Measurements from ENCODE around the gene TMEM270.
"Not testable (repeated sequence)": the region's sequence is repeated elsewhere in the genome, so short reads cannot be mapped to it uniquely, and the experiment has no call there.

TMEM270 gene

DNA sequence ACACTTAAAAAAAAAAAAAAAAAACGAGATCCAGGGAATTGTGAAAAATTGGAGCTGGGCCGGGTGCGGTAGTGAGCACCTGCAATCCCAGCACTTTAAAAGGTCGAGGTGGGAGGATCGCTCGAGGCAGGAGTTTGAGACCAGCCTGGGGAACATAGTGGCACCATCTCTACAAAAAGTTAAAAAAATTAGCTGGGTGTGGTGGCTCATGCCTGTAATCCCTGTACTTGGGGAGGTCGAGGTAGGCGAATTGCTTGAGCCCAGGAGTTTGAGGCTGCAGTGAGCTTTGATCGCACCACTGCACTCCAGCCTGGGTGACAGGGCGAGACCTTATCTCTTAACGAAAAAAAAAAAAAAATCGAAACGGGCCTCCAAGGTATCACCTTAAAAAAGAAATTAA, 28.2 kb upstream of the TMEM270 start:
- no peak for DNase-seq (ENCODE audit: low read depth, low spot score)

GRCh38 chr7:73833251-73833919, 27.6 kb upstream of the TMEM270 start:
- DNase-seq (ENCODE audit: low read depth, low spot score) = no peak

GRCh38 chr7:73834626-73835191, 26.2 kb upstream of the TMEM270 start:
- DNase-seq (ENCODE audit: low read depth, low spot score) = no peak

DNA sequence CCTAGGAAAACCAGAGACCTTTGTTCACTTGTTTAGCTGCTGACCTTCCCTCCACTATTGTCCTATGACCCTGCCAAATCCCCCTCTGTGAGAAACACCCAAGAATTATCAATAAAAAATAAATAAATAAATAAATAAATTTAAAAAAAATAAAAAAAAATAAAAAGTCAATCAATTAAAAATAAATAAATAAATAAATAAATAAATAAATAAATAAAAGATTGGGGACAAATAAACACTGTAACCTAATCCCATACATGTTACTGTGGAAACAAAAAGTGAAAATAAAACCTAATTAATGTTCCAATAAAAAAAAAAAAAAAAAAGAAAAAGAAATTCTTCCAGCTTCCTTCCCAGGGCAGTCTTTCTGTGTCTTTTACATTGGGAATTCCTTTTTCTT, 23.8 kb upstream of the TMEM270 start:
- not testable (repeated sequence) for DNase-seq (ENCODE audit: low read depth, low spot score)

DNA sequence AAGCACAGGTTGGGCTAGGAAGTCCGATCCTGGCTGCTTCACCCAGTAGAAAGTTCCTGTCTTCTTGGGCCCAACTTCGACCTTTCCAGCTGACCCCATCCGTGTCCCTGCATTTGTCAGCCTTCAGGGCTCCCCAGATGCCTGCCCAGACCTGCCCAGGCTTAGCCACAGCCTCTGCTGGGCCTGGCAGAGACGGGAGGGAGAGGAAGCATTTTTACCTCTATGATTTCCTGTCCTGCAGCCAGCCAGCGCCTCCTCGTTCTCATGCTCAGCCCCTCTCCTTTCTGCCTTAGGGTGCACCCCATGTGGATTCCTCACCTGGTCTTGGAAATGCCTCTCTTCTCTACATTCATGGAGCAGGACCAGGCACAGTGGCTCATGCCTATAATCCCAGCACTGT, 22.3 kb upstream of the TMEM270 start:
- no peak for DNase-seq (ENCODE audit: low read depth, low spot score)

GRCh38 chr7:73839290-73839689, 21.7 kb upstream of the TMEM270 start:
- no peak for DNase-seq (ENCODE audit: low read depth, low spot score)

DNA sequence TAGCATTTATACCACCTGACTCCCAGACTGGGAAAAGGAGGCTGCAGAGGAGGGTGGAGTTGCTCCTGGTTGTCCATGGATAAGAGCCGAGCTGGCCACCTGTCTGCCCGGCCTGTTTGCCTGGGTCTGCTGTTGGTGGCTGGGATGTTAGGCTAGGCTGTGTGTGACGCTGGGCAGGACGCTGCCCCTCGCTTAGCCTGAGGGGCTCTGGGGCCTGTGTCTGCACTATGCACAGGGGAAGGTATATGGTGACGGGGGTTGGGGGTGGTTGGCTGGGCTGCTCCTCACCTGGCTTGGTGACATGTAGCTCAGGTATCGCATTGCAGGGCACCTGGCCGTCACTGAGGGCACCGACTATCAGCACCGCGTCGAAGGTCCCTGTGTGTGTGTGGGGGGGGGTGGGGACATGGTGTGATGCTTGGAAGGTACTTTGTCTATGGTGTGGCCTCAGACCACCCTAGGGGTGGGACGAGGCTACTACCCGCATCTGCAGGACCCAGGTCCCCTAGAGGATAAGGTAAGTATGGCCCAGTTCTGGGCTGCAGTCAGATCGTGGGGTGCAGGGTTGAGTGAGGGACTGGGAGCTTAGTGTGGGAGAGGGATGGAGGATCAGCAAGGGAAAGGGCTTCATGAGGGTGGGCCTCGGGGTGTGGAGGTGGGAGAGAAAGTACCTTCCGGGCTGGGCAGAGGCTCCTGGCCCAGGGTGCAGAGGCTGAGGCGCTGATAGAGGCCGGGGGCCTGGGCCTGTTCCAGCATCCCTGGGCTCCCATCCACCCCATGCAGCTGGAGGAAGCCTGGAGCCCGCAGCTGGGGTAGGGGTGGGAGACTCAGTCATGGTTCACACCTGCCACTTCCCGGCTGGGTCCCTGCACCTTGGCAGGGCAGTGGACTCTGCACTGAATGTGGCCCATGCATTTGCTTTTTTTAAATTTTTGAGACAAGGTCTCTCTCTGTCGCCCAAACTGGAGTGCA, 20.9 kb upstream of the TMEM270 start:
- no peak for DNase-seq (ENCODE audit: low read depth, low spot score)

DNA sequence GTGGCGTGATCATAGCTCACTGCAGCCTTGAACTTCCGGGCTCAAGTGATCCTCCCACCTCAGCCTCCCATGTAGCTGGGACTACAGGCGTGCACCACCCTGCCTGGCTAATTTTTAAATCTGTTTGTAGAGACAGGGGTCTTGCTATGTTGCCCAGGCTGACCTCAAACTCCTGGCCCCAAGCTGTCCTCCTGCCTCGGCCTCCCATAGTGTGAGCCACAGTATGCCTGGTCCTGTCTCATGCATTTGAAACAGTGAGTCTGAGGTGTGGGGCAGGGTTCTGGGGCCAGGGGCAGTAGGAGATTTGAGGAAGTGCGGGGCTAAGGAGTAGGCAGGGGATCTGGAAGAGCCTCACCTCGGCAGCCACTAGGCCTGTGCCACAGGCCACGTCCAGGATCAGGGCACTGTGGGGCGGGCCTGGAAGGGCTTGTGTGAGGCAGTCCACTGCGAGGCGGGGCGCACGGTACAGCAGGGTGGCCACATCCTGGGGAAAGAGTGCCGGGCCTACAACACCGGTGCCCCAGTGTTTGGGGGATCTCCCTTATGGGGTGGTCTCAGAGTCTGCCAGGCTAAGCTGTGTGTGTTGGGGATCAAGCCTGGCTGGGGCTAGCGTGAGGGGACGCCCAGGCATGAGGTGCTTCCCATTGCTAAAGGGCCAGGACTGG, 20.1 kb upstream of the TMEM270 start:
- no peak for DNase-seq (ENCODE audit: low read depth, low spot score)

- DNase-seq (ENCODE audit: low read depth, low spot score) = no peak
These were observed 19.3 kb upstream of the TMEM270 start for GRCh38 chr7:73841689-73842066.

GRCh38 chr7:73842067-73842976, 18.6 kb upstream of the TMEM270 start, which contains the start of gene METTL27:
METTL27 (minus strand) TSS chr7:73842516; CDS start chr7:73842140, 376 bp downstream.
- peak; percentile 48 for DNase-seq (ENCODE audit: low read depth, low spot score)

DNA sequence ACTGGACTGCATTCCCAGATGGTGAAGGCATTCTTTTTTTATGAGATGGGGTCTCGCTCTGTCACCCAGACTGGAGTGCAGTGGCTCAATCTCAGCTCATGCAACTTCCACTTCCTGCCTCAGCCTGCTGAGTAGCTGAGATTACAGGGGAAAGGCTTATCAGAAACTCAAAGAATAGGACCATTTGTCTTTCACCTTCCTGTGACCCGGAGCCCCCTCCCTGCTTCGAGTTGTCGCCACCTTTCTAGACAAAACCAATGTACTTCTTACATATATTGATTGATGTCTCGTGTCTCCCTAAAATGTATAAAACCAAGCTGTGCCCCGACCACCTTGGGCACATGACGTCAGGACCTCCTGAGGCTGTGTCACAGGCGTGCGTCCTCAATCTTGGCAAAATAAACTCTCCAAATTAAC, 16.8 kb upstream of the TMEM270 start:
- no peak for DNase-seq (ENCODE audit: low read depth, low spot score)

GRCh38 chr7:73844848-73845460, 16.0 kb upstream of the TMEM270 start:
- DNase-seq (ENCODE audit: low read depth, low spot score) = no peak

DNA sequence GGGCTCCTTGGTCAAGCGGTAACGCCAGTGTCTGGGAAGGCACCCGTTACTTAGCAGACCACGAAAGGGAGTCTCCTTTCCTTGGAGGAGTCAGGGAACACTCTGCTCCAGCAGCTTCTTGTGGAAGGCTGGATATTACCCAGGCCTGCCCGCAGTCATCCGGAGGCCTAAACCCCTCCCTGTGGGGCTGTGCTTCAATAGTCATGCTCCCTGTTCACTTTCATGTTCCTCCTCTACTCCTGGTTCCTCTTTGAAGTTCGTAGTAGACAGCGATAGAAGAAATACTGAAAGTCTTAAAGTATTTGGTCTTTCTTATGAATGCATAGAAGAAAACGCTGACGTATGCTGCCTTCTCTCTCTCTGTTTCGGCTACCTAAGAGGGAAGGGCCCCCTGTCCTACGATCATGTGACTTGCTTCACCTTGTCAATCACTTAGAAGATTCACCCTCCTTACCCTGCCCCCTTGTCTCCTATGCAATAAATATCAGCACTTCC, 15.2 kb upstream of the TMEM270 start:
- not testable (repeated sequence) for DNase-seq (ENCODE audit: low read depth, low spot score)

DNA sequence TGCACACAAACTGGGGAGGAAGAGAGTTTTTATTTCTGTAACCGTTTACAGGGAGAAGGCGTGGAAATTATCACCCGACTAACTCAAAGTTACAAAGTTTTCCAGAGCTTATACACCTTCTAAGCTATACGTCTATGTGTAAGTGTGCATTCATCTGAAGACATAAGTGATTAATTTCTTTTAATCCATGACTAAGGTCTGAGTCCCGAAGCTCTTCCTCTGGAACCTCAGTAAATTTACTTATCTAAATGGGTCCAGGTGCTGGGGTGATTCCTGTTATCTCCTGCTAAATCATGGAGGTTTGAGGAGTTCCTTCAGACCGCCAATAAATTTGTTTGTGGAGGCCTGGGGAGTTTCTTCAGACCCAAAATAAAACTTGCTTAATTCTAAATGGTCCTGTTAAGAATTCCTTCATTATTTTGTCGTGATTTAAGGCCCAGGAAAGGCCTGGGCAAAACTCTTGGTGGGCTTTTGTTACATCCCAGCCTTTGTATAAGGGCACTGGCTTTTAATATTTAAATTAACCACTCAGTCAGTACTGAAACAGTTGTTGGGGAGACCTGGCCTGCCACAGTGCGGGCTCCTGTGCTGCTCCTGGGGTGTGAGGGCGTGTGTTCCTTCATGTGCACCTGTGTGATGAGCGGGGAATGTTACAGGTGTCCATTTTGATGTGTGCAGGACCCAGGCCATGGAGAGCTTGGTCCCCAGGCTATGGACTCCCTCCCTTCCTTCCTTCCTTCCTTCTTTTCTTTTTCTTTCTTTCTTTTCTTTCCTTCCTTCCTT, 12.8 kb upstream of the TMEM270 start:
- DNase-seq (ENCODE audit: low read depth, low spot score) = no peak

DNA sequence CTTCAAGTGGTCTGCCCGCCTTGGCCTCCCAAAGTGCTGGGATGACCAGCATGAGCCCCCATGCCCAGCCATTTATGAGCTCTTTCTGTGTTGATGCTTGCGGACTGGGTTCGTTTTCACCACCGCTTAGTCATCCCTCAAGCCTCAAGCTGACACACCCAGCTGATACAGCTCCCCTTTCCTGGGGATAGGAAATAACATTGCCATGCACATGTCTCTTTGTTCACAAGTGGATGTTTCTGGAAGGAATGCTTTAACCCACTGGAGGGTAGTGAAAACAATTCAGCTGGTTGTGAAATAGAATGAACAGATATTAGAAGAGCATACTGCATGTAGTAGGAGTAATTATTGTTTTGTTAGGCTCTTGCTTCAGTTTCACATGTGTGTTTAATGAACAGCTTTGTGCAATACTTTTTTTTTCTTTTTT, 10.2 kb upstream of the TMEM270 start:
- DNase-seq (ENCODE audit: low read depth, low spot score) = peak; percentile 91

DNA sequence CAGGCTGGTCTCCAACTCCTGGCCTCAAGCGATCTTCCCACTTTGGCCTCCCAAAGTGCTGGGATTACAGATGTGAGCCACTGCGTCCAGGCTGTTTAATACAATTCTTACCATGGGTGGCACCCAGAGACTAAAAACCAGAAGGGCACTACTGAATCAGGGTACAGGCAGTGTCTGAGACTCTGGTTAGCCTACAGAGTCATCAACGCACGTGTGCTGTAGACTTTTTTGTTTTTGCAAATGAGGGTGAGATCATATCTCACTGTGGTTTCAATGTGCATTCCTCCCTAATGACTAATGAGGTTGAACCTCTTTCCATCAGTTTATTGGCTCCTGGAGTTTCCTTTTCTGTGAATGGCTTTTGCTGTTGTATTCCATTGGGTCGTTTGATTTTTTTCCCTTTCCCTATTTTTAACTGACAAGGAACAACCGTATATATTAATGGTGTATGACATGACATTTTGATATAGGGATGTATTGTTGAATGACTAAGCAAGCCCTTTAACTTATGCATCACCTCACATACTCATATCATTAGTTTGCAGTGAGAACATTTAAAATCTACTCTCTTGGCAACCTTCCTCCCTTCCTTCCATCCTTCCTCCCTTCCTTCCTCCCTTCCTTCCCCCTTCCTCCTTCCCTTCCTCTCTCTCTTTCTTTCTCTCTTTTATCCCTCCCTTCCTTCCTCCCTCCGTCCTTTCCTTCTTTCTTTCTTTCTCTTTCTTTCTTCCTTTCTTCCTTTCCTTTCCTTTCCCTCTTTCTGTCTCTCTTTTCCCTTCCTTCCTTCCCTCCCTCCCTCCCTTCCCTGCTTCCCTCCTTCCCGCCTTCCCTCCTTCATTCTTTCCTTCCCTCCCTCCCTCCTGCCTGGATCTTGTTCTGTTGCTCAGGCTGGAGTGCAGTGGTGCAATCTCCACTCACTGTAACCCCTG, 9.3 kb upstream of the TMEM270 start:
- DNase-seq (ENCODE audit: low read depth, low spot score) = peak; percentile 53

- no peak for DNase-seq (ENCODE audit: low read depth, low spot score)
These were observed 8.5 kb upstream of the TMEM270 start for GRCh38 chr7:73852500-73852899.

- no peak for DNase-seq (ENCODE audit: low read depth, low spot score)
These were observed 4.0 kb upstream of the TMEM270 start for GRCh38 chr7:73856941-73857340.
